Inflammatory macrophage treated with lipopolysaccharide for 4 hours (primary cell): ENCODE data around the gene RAB35.
A peak's percentile ranks its signal among the peaks of the same experiment; 100 is the strongest.

Source experiments
- DNase-seq: peaks from one replicate; pipeline ENCODE4 v3.0.0-alpha.2; 2020

Gene RAB35

GRCh38 chr12:120102189-120103043 is 14.1 kb downstream of the RAB35 start:
- DNase-seq: peak; percentile 35

DNA sequence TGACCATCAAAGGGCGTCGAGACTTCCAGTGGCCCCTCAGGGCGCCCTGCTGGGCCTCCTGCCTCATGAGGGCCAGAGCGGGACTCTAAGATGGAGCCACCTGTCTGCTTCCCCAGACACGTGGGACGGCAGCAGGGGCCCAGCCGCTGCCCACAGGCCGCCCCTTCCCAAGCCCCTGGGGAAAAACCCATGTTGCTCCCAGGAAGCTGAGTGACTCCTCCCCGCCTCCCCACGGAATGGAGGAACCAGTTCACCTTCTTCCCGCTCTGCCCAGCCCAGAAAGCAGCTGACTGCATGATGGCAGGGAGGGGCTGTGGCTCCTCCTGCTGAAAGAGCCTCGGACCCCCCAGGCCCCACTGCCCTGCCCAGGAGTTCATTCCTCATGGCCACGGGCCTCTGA is 14.9 kb downstream of the RAB35 start:
- DNase-seq: no peak

DNA sequence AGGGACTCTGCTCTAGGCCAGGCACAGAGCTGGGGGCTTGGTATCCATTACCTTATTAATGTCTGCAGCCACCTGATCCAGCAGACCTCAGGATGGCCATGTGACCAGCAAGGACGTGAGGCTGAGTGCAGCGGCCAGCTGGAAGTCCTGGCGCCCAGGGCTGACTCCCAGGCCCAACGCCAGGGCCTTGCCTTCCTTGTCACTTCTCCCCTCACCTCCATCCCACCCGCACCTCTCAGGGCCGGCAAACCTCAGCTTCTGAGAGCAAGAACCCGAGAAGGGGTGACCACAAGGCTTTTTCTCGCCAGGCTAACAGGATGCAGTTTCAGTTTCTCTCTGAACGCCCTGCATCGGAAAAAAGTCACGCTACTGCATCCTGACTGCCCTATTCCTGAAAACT is 15.4 kb downstream of the RAB35 start:
- no peak for DNase-seq

DNA sequence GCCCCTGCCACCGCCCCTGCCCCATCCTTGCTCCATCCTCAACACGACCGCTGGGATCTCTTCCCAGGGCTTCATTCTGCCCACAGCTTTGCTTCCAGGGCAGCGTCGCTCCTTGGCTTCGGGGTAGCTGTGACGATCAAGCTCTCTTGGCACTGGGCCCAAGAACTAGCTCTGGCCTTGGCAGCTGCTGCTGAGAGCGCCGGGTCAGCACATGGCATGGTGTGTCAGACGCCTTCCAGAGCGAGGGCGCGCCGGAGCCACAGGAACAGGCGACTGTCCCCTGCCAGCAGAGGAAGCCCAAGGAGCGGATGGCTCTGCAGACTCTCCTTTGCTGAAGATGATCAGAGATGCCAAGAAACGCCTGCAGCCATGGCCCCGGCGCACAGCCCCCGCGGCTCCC is 15.9 kb downstream of the RAB35 start:
- no peak for DNase-seq

DNA sequence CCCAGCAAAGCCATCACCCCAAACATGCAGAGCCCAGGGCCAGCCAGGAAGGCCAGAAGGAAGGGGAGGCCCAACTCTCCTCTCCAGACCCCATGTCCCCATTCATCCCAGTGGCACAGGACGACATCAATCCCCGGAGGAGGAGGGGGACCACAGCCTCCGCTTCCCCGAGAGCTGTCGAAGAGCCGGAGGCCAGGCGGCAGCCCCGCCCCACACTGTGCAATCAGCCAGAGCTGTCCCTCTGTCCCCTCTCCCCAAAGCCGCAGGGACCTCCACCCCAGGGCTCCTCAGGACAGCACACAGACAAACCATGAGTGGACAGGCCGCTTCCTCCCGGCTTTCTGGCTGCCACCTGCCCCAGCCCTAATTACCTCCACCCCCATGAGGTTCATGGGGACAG is 16.8 kb downstream of the RAB35 start:
- DNase-seq: no peak

DNA sequence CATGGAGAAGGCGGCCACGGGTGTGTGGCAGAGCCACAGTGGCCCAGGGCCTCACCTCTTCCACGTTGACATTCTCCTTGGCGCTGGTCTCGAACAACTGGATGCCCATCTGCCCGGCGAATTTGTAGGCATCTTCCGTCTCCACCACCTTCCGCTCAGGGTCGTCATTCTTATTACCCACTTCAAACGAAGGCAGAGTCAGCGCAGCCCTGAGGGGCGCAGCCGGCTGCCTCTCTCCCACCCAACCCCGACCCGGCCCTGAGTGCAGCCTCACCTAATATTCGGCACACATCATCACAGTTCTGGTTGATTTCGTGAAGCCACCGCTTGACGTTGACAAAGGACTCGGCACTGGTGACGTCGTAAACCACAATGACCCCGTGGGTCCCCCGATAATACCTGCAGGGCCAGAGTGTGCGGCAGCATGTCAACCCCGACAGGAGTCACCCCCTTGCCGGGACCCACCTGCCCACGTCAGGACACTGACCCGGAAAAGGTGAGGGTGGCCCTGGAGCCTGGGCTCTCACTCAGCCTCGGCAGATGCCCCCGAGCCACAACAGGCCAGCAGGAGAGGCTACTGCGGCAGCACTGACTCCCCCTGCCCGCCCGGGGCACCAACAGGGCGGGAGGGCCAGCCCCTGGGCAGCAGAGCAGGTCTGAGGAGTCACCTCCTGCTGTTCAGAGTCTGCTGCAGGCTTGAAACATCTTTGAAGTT is 17.6 kb downstream of the RAB35 start:
- no peak for DNase-seq

GRCh38 chr12:120096671-120097202 is 19.8 kb downstream of the RAB35 start:
- no peak for DNase-seq

DNA sequence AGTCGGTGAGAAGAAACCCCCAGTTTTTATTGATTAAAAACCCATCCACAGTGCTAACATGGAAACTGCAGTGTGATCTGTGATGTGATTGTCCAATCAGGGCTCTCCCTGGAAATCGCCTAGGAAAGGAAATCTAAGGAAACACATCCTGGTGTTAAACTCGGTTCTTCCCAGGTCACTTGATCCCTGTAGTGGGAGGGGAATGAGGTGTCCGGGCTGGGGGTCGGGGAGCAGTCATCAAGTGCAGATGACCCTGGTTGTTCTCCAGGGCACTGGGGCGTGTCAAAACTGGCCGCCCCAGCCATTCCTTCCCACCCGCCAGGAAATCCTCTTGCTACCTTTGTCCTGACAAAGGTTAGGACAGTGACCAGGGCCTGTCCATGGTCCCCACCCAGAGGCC is 20.8 kb downstream of the RAB35 start:
- DNase-seq: no peak

- DNase-seq: no peak
Observed at GRCh38 chr12:120095331-120095730, 21.2 kb downstream of the RAB35 start.

DNA sequence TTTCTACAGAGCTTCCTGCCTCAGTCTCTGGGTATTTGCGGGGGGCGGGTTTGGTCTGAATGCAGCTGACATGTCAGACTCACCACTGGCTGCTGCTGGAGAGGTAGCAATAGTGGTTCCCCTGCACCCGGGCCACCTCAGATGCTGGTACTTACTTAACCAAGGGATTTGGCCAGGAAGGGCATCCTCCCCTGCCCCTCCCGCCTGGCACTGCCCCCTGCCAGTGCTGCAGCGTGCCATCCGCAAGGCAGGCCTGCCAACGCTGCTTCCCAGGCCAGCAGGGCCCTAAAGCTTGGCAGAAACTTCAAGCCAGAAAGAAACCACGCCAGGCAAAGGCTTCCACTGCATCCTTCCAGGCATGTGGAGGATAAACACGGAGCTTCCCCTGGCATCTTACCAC is 22.1 kb downstream of the RAB35 start:
- no peak for DNase-seq

- no peak for DNase-seq
Observed at GRCh38 chr12:120093592-120094355, 22.8 kb downstream of the RAB35 start.

DNA sequence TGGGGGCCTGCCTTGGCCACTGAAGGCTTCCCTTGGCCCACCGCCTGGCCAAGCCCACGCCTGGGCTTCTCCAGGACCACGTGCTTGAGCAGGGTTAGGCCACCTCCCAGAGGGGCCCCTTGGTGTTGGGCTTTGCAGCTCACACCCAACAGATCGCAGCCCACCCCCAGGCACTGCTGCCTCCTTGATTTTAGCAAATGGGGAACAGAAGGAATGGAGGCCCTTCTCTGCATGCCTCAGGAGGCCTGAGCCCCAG is 23.3 kb downstream of the RAB35 start:
- no peak for DNase-seq

- no peak for DNase-seq
Observed at GRCh38 chr12:120092551-120093335, 23.8 kb downstream of the RAB35 start.

DNA sequence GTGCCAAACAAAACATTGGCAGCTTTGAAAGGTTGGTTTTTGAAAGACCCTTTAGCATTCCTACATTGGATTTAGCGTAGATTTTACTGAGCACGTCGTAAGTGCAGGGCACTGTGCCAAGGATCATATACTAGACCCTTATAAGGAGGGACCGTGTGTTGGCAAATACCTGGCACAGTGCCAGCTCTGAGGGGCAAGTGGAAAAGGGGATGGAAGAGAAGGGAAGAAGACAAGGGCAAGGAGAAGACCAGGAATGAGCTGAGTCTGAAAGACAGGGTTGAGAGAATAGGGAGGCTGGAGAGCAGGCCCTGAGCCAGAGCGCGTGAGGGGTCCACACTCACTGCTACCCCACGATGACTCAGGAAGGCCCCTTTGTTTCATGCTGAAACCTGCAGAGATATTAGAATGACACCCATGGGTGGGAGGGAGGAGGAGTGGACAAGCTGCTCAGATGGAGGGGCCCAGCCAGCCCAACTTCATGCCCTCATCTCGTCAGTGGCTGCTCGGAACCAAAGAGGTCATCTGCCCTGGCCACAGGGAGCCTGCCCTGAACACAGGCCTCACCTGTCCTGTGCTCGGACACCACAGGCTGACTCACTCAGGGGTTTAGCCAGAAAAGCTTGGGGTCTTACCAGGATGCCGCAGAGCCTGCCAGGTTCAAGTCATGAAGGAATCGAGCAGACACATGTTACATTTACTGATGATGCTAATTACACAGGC is 25.0 kb downstream of the RAB35 start:
- no peak for DNase-seq

- DNase-seq: no peak
Observed at GRCh38 chr12:120090626-120091295, 25.8 kb downstream of the RAB35 start.

DNA sequence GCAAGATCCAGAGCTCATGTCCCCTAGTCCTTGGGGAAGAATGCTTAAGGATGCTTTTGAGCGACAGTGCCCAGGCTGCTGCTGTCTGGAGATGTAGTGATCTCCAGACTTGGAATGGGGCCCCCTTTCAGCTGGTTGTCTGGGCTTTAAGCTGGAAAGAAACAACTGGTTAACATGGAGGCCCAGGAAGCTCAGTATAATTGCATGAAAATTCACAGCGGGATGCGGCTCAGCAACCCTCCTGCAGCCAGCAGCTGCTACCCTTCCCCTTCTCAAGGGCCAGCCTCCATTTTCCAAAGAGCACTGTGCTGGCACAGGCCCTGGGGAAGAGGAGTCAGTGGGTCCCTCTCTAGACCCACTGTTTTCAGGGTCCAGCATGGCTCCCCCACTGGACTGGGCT is 26.3 kb downstream of the RAB35 start:
- DNase-seq: no peak

DNA sequence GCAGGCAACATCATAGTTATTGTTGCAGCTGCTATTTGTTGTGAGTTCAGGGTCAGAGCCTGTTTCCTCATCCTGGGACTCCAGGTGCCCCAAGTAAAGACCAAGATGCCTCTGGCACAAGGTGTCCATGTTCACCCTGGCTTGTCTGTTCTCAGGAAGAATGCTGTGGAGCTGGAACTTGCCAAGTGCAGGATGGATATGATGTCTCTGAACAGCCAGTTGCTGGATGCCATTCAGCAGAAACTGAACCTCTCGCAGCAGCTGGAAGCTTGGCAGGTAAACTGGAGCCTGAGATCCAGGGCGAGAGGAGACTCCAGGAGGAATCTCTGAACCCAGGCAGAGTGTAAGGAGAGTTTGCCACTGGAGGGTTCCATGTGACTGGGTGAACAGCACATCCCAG is 26.8 kb downstream of the RAB35 start:
- no peak for DNase-seq

GRCh38 chr12:120089105-120089504 is 27.4 kb downstream of the RAB35 start:
- no peak for DNase-seq

- peak; percentile 98 for DNase-seq
Observed at GRCh38 chr12:120086801-120087621, 29.5 kb downstream of the RAB35 start.

GRCh38 chr12:120085920-120086645 is 30.5 kb downstream of the RAB35 start:
- DNase-seq: no peak
